BE2C (cell line): ENCODE results near the gene CARTPT.

Experiments used
- DNase-seq: peaks from one replicate; pipeline ENCODE4 v3.0.0-alpha.2; 2020
- H3K27me3 ChIP-seq: fragments of 250-450 bp; sonication (Bioruptor Pico); 2 replicates; pipeline ENCODE4 v1.5.1; 2020; ENCODE audit warnings: mild to moderate bottlenecking
- H3K36me3 ChIP-seq: fragments of 250-450 bp; sonication (Bioruptor Pico); 2 replicates; pipeline ENCODE4 v1.5.1; 2020; ENCODE audit warnings: mild to moderate bottlenecking
- H3K4me1 ChIP-seq: fragments of 250-450 bp; sonication (Bioruptor Pico); 2 replicates; pipeline ENCODE4 v1.5.1; 2020
- H3K4me3 ChIP-seq: 2 replicates; pipeline ENCODE4 v1.5.1; 2011; ENCODE audit warnings: low read depth, low read length
- H3K9me3 ChIP-seq: fragments of 250-450 bp; sonication (Bioruptor Pico); 2 replicates; pipeline ENCODE4 v1.5.1; 2020
- TF ChIP-seq, protein P1 (sequence below): IDR thresholded peaks from 2 replicates; pipeline ENCODE4 v1.5.1; 2012; ENCODE audit warnings: mild to moderate bottlenecking, low read depth, low read length

CARTPT gene

DNA sequence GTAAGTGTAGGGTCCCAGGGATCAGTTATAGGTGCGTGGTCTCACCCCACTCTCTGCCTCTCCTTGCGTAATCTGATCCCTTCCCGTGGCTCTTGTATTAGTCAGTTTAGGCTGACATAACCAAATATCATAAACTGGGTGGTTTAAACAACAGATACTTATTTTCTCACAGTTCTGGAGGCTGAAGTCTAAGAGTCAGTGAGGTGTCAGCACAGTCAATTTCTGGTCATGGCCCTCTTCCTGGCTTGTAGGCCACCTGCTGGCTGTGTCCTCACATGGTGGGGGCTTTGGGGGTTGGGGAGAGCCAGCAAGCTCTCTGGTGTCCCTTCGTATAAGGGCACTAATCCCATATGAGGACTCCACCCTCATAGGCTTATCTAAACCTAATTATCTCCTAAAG lies 32.3 kb downstream of the CARTPT start:
- Histone ChIP-seq H3K9me3 (no peaks in the 10 kb centered on the region), H3K36me3 (no peaks in the 10 kb centered on the region), H3K4me1 (peaks cover 6% of the 10 kb centered on the region), H3K4me3 (no peak overlapping the region), H3K27me3 (no peaks in the 10 kb centered on the region)
- no peak for DNase-seq
- TF ChIP-seq, protein P1, sequence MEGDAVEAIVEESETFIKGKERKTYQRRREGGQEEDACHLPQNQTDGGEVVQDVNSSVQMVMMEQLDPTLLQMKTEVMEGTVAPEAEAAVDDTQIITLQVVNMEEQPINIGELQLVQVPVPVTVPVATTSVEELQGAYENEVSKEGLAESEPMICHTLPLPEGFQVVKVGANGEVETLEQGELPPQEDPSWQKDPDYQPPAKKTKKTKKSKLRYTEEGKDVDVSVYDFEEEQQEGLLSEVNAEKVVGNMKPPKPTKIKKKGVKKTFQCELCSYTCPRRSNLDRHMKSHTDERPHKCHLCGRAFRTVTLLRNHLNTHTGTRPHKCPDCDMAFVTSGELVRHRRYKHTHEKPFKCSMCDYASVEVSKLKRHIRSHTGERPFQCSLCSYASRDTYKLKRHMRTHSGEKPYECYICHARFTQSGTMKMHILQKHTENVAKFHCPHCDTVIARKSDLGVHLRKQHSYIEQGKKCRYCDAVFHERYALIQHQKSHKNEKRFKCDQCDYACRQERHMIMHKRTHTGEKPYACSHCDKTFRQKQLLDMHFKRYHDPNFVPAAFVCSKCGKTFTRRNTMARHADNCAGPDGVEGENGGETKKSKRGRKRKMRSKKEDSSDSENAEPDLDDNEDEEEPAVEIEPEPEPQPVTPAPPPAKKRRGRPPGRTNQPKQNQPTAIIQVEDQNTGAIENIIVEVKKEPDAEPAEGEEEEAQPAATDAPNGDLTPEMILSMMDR = peak; percentile 16; the same call in 1 of the 2 replicates

DNA sequence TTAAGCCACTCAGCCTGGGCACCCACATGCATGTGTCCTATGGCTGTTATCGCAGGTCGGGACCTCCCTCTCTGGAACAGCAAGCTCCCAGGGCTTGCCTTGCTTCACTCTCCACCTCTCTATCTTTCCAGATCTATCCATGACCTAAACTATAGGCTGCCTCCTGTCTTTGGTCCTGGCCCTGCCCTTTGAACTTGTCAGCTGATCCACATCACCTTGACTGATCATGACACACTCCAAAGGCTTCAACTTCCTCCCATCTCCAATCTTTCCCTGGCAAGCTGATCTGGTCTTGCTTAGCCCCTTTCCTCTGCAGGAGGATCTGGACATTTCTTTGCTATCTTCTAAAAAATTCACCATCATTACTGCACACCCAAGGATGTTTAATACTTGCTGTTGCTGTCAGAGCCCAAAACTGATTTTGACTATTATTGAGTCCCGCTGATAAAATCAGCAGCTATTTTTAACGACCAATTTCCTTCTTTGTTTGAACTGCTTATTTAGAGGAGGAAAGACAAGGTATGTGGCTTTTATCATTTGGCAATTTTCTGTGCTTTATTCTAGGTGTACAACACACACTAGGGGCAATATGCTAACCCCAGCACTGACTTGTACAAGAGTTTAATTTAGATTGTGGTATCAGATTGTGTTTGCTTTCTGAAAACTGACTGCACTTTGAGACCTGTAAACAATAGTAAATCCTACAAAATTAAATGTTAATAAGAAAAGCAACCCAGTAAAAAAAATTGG lies 33.5 kb downstream of the CARTPT start:
- Histone ChIP-seq H3K36me3 (no peaks in the 10 kb centered on the region), H3K4me3 (no peak overlapping the region), H3K27me3 (no peaks in the 10 kb centered on the region), H3K9me3 (no peaks in the 10 kb centered on the region), H3K4me1 (peaks cover 6% of the 10 kb centered on the region)
- DNase-seq = no peak
- TF ChIP-seq, protein P1 = no peak

DNA sequence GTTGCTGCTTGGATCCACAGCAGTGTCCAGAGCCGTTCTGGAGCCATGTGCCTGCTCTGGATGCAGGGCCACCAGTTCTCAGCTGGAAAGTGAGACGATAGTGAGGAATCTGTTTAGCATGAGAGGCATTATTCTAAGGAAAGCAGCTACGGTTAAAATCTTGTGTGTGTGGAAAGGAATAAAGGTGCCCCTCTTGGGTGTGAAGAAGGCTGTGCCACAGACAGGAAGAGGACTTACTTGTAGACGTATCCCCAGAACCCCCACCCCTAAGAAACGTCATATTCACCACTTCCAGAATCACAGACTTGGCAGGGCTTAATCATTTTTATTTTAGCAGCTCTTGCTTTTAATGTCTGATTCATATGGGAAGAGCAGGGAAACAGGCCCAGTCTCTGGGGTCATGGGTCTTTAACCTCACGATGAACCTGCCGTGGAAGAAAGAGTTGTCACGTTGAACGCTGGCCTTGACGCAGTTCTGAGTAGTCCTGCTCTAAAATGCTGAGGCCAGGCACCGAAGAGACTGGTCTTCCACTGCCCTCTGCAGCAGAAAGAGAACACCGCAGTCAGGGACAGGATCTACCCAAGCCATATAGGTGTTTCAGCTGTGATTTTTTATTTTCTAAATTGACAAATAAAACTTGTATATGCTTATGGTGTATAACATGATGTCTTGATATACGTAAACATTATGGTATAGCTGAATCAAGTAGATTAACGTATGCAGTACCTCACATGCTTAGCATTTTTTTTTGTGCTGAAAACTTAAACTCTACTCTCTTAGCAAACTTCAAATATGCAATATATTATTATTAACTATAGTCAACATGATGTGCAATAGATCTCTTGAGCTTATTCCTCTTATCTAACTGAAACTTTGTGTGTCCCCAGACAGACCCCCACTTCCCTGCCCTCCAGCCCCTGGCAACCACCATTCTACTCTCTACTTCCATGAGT lies 38.8 kb downstream of the CARTPT start:
- TF ChIP-seq, protein P1 = peak; percentile 98
- no peaks in the 10 kb centered on the region for H3K27me3 ChIP-seq
- H3K36me3 ChIP-seq = no peaks in the 10 kb centered on the region
- peak overlapping the region; percentile 36 for H3K4me3 ChIP-seq
- H3K9me3 ChIP-seq = no peaks in the 10 kb centered on the region
- DNase-seq = peak; percentile 75
- H3K4me1 ChIP-seq = no peaks in the 10 kb centered on the region

DNA sequence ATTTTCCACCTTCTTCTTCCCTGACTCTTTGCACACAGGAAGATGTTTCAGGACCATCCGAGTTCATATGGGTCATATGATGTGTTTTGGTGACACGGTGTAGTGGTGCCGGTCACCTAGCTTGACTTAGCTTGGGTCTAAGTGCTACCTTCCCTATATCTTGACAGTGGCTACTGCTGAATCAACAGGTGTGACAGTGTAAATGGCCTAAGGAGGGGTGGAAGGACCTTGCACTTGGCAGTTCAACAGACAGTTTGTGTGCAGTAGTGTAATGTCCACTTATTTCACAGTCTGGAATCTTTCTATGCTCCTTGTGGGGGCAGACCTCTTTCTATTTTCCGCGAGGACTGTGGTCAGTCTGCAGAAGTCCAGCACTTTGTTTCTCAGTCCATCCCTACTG lies 43.8 kb downstream of the CARTPT start:
- Histone ChIP-seq H3K27me3 (no peaks in the 10 kb centered on the region), H3K36me3 (no peaks in the 10 kb centered on the region), H3K4me1 (peaks cover 1% of the 10 kb centered on the region; the same call in 1 of the 2 replicates), H3K9me3 (no peaks in the 10 kb centered on the region), H3K4me3 (no peak overlapping the region)
- TF ChIP-seq, protein P1 = no peak
- no peak for DNase-seq

DNA sequence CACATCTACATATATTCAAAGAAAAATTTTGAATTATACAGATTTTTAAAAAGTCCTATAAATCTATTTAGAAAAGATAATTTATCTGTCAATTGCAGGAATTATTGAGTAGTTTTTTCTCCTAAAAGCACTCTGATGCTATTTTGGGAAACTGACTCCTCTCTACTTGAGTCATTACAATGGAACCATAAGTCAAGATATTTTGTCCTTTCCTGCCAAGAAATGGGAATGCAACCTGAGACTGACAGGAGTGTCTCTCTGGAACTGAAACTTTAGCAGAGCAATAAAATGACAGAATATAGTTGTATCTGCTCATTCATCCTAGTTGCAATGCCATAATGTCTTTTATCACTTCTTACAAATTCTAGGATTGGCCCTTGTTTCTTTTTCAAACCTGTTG lies 48.6 kb downstream of the CARTPT start:
- Histone ChIP-seq H3K27me3 (no peaks in the 10 kb centered on the region), H3K36me3 (no peaks in the 10 kb centered on the region), H3K4me1 (peaks cover 8% of the 10 kb centered on the region), H3K4me3 (no peak overlapping the region), H3K9me3 (no peaks in the 10 kb centered on the region)
- TF ChIP-seq, protein P1 = no peak
- no peak for DNase-seq
